ENCODE data around the gene INS.

INS gene

DNA sequence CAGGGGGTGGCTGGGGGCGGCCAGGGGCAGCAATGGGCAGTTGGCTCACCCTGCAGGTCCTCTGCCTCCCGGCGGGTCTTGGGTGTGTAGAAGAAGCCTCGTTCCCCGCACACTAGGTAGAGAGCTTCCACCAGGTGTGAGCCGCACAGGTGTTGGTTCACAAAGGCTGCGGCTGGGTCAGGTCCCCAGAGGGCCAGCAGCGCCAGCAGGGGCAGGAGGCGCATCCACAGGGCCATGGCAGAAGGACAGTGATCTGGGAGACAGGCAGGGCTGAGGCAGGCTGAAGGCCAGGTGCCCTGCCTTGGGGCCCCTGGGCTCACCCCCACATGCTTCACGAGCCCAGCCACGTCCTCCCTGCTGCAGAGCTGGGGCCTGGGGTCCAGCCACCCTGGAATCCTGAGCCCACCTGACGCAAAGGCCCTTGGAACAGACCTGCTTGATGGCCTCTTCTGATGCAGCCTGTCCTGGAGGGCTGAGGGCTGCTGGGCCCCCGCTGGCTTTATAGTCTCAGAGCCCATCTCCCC lies at the start of gene INS:
Gene INS (minus strand): TSS at position 474 of the 524 bp plus-strand sequence. CDS start 238 bp downstream, at position 236.
- DNase-seq = no peak

DNA sequence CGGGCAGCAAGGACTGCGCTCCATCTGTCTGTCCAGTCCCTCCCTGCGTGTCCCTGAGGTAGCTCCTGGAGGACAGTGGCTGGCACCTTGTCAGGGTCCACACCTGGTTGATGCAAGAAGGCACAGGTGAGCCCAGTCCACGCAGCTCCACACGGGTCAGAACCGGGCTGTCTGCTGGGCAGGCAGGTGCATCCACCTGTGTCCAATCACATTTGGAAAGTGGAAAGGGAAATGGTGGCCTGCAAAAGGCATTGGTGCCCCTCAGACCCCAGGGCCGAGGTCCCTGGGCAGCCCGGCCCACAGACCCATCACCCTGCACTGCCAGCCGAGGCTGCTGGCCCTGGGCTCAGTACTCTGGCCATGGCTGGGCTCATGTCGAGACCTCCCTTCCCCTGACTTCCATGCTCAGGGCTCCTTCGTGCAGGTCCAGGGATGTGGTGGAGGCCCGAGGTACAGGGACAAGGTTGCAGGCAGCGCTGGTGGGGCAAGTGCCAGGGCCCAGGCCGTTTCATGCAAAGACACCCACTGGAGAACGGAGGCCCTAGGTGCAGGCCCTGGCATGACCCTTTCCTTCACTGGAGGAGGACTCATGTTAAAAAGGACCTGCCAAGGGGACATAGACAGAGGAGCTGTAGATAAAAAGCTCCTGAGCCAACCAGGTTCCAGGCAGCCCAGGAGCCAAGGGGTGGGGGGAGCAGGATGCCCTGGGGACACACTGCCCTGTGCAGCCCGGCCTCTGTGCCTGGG lies 49.5 kb upstream of the INS start:
- no peak for DNase-seq

- no peak for DNase-seq
Observed at GRCh38 chr11:2209900-2210321, 48.9 kb upstream of the INS start.

DNA sequence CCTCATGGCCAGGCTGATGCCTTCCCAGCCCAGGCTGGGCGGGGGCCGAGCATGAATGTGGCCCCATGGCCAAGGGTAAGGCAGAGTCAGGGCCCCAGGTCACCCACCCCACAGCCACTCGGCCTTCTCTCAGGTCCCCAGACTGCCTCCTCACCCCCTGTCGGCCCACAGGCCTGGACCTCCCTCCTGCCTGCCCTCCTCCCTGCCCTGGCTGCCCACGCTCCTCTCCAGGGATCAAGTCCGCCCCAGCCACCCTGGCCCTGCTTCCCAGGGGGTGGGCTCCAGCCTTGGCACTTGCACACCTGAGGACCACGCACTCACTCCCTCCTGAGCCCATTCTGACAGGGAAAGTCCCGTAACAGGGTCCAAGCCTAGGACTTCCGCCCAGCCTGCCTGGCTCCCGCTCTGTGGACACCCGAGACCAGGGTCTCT lies 48.4 kb upstream of the INS start:
- no peak for DNase-seq

DNA sequence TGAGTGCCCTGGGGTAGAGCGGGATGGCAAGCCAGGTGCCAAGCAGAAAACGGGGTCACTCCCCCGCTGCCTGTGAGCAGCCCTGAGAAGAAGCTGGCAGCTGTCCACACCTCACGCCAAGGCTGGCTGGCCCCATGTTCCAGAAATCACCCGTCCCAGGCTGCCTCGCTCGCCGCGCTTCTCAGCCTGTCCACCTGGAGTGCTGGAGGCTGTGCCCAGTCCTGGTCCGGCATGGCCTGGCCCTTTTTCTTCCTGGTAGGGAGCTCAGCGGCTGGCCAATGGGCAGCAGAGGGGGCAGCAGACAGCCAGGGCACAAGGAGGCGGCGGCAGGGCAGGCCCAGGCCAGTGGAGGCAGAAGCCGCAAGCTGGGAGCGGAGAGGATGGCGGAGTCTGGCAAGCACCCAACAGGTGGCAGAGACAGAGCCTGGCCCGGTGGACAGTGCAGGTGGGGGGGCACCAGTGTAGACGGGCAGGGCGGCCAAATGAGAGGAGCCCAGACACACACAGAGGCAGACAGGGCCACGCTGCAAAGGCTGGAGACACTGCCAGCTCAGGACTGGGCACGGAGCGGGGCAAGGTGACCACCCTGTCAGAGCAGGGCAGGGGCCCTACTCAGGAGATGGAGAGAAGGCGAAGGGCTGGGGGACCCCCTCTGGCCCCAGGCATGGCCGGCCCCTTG lies 47.8 kb upstream of the INS start:
- DNase-seq = no peak

DNA sequence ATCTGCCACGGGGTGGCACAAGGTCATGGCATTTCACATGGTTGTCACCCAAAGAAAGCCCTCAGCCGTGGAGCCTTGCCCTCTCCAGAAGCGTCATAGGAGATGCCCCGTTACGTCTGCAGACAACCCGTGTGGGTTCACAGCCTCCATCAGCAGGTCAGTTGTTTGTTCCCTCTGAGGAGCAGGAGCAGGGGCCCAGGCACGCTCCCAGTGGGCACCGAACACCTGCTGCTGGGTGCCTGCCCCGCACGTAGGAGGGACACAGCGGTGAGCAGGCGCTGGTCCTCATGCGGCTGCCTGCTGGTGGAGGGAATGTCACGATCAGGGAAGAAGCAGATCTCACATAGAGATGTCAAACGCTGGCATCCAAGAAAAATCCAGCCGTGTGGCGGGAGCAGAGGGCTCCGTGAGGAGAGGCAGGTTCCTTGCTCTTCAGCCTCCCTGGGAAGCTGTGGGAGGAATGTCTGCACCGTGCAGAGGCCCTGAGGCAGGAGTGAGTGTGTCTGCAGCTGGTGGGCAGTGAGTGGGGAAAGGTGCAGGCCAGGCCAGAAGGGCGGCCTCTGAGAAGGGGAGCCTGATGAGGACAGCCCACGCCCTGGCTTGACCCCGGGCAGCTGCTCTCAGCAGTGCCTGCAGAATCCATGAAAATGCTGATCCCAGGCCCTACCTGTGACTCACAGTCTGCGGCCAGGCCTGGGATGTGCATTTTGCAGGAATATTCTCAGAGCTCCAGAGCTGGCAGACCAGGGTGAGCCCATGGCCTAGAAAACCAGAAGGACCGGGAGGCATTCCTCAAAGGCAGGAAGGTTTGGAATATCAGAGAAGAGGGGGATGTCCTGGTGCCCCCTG lies 47.0 kb upstream of the INS start:
- DNase-seq = no peak

GRCh38 chr11:2207212-2207611 lies 46.2 kb upstream of the INS start:
- no peak for DNase-seq

DNA sequence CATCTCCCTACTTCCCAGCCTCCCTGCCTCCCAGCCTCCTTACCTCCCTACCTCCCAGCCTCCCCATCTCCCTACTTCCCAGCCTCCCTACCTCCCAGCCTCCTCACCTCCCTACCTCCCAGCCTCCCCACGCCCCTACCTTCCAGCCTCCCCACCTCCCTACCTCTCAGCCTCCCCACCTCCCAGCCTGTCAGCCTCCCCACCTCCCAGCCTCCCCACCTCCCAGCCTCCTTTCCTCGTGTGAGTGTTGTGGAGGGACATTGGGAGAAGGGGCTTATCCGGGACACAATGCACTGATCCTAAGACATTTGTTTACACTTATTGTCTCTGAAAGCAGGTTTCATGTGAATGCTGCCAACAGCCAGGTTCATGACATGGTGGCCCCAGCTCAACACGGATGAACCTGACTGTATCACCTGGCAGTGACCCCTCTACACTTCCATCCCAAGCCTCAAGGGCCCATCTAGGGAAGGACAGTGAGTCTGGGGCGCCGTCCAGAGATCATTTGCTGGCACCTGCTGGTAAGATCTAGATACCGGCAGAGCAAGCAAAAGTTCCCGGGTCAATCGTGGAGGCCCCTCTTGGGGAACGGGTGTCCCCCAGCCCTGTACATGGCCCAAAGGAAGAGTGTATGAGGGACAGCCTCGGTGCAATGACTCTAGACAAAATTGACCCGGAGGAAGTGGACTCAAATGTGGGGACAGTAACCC lies 45.1 kb upstream of the INS start:
- DNase-seq = no peak

- no peak for DNase-seq
Observed at GRCh38 chr11:2205214-2205720, 44.3 kb upstream of the INS start.

GRCh38 chr11:2204361-2205213 lies 43.6 kb upstream of the INS start:
- DNase-seq = no peak

GRCh38 chr11:2203440-2204259 lies 42.6 kb upstream of the INS start:
- DNase-seq = no peak

- DNase-seq = no peak
Observed at GRCh38 chr11:2202900-2203439, 42.0 kb upstream of the INS start.

DNA sequence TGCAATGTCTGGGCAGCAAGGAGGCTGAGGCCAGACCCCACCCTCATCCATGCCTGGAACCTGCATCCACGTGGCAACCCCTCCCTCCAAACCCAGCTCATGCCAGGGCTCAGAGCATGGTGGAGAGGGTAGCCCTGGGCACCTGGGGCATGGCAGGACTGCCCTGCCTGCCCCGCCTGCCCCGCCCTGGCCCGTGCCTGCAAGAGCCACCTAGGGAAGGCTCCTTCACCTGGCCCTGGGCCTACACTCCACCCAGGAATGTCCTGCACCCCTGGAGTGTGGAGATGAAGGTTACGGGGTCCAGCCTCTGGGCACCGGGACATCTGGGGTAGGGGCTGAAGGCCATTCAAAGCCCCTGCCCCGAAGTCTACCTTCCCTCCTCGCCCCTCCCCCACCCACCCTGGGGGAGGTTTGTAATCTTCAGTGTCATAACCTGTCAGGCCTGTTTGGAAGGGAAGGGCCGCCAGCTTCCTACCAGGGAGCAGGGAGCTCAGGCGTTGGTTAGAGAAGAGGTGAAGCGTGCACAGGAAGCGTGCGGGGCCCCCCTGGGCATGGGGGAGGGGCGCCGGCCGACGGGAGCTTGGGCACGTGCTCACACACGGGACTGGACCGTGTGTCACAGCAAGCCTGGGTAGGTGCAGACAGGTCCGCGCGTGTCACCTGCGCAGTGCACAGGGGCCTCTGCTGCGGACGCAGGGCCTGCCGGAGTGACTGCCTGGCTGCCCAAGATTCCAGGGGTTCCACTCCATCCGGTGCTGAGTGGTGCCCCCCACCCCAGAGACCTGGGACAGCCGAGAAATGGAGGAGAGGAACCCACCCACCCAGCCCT lies 41.3 kb upstream of the INS start:
- DNase-seq = no peak

DNA sequence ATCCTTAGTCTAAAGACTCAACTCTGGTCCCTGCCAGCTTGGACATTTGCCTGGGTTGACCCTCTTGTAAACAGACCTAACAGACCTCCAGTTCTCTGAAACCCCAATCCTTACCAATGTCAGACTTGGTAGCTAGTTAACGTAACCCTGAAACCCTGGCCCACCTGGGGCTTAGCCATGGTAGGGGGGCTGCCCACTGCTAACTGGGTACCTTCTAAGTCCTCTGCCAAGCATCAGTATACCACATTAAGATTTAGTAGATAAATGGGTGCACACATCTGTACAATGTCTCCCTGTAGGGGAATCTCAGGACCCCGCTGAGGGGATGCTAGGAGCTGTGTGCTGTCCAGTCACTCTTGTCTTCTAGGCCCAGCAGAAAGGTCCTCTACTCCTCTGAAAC lies 40.5 kb upstream of the INS start:
- DNase-seq = no peak

GRCh38 chr11:2200957-2201519 lies 40.0 kb upstream of the INS start:
- no peak for DNase-seq

GRCh38 chr11:2200536-2200935 lies 39.5 kb upstream of the INS start:
- no peak for DNase-seq

GRCh38 chr11:2199466-2200341 lies 38.7 kb upstream of the INS start:
- no peak for DNase-seq
